Measurements from ENCODE around the gene OSGEP.
A peak's percentile ranks its signal among the peaks of the same experiment; 100 is the strongest.

Gene OSGEP

GRCh38 chr14:20429801-20430669, 24.6 kb downstream of the OSGEP start:
- DNase-seq (ENCODE audit: low read depth): no peak

GRCh38 chr14:20428802-20429201, 25.8 kb downstream of the OSGEP start:
- DNase-seq (ENCODE audit: low read depth): no peak

- no peak for DNase-seq (ENCODE audit: low read depth)
Observed at GRCh38 chr14:20428010-20428365, 26.6 kb downstream of the OSGEP start.

GRCh38 chr14:20427231-20428009, 27.2 kb downstream of the OSGEP start:
- no peak for DNase-seq (ENCODE audit: low read depth)

- no peak for DNase-seq (ENCODE audit: low read depth)
Observed at GRCh38 chr14:20424851-20425250, 29.8 kb downstream of the OSGEP start.

- no peak for DNase-seq (ENCODE audit: low read depth)
Observed at GRCh38 chr14:20422886-20423285, 31.7 kb downstream of the OSGEP start.

GRCh38 chr14:20421267-20421666, 33.3 kb downstream of the OSGEP start:
- DNase-seq (ENCODE audit: low read depth): no peak

GRCh38 chr14:20419419-20419818, 35.2 kb downstream of the OSGEP start:
- DNase-seq (ENCODE audit: low read depth): no peak

DNA sequence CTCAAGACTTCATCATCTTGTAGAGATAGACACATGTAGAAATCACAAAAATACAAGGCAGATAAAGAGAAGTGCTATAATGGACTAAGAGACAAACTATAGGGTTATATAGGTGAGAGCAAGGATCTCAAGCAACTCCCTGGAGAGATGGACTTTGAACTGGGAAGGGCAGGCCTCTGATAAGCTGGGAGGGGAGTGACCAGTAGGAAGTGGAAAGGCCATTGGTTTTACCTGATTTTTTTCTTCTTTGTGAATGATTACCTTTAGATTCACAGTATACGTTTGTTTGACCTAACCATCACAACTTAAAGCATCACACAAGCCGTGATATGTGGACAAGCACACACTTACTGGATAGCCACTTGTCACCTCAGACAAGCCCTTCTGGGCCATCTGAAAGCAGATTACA, 36.1 kb downstream of the OSGEP start:
- DNase-seq (ENCODE audit: low read depth): no peak

- DNase-seq (ENCODE audit: low read depth): no peak
Observed at GRCh38 chr14:20417250-20418186, 37.1 kb downstream of the OSGEP start.

DNA sequence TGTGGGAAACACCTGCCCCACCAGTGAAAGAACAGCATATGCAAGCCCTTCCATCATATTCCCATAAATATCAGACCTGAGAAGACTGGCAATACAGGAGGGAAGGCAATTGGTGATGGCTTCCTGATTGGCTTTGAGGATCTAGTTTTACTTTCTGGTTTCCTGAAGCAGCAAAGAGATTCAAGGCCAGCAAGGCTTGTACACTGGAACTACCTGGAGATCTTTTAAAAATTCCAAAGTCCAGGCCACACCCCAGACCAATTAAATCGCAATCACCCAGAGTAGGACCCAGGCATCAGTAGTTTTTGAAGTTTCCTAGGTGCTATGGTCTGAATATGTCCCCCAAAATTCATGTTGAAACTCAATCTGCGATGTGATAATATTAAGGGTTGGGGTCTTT, 38.4 kb downstream of the OSGEP start:
- no peak for DNase-seq (ENCODE audit: low read depth)

DNA sequence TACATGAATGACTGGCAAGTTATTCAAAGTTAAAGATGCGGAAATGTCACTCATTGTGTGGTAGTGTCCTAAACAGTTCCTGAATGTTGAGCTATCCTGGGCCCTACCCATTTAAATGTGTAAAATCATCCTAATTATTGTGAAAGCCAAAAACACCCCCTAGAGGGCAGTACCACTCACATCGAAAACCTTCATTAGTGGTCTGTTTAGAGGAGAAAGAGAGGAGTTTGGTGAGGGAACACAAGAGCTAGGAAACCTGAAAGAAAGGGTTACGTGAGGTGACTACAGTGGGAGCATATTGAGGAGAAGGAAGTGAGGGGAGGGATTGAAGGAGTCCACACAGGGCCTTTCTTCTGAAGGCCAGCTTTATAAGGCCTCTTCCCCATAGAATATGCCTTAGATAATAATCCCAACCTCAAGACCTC, 38.8 kb downstream of the OSGEP start:
- no peak for DNase-seq (ENCODE audit: low read depth)

DNA sequence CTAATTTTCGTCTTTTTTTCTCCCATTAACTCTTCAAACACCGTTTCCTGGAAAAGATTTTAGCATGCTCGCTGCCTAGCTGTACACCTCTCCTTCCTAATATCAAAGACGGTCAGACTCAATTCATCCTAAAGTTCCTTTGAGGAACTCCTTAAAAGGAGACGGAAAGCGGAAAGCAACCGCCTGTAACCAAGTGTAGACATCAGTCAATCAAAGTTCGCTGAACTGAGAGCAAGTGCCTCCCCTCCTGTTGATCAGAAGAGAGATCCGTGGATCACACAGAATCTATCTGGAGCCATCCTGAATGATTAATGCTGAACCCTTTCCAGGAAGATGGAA, 40.9 kb downstream of the OSGEP start:
- DNase-seq (ENCODE audit: low read depth): no peak

GRCh38 chr14:20412876-20413743, 41.5 kb downstream of the OSGEP start, which contains the start of gene TEP1:
Gene TEP1, minus strand, starts transcription at chr14:20413501. Its CDS starts 5,062 bp downstream, at chr14:20408439.
- peak; percentile 65 for DNase-seq (ENCODE audit: low read depth)

GRCh38 chr14:20412411-20412810, 42.2 kb downstream of the OSGEP start:
- DNase-seq (ENCODE audit: low read depth): no peak

GRCh38 chr14:20409226-20409625, 45.4 kb downstream of the OSGEP start:
- DNase-seq (ENCODE audit: low read depth): no peak

GRCh38 chr14:20403521-20403920, 51.1 kb downstream of the OSGEP start:
- no peak for DNase-seq (ENCODE audit: low read depth)

DNA sequence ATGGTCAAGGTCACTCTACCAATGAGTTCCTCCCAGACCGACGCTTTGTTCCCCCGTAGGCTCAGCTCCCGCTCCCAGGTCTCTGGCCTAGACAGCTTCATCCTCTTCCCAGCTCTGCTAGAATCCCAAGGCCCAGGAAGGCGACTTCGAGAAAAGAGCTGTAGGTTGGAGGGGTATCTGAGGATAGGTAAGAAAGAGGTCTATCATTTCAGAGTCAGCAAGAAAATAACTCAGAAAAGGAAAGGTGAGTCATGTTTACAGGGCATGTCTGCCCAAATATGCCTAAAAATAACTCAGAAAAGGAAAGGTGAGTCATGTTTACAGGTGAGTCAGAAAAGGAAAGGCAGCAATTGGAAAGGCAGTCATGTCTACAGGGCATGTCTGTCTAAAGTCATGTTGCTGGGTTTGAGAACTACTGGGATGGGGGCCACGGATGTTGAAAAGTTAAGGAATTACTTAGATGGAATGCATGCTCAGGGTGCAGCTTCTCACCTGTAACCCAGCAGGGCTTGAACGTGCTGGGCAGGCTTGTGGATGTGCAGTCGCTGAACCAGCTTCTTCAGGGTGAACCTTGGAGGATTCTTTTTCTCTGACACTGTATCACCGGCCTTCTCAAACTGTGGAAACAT, 53.5 kb downstream of the OSGEP start:
- no peak for DNase-seq (ENCODE audit: low read depth)

GRCh38 chr14:20400589-20400964, 54.0 kb downstream of the OSGEP start:
- no peak for DNase-seq (ENCODE audit: low read depth)

DNA sequence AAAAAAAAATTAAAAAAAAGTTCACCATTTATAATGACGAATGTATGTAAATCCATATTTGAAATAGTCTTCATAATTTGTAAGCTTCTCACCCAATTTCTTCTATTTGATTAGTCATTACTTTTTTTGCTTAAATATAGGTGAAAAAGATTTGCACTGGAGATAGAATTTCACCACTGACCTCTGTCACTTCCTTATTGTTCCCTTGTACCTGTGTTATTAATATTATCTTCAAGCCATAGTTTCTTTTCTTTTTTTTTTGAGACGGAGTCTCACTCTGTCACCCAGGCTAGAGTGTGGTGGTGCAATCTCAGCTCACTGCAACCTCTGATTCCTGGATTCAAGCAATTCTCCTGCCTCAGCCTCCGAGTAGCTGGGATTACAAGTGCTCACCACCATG, 57.1 kb downstream of the OSGEP start:
- DNase-seq (ENCODE audit: low read depth): no peak
